Transverse colon (tissue), 4 donors: ENCODE results near the gene FER. TPM values are rescaled to one million over a fixed set of nuclear protein-coding genes. Genes with fewer than 3 reads are reported as not detected.

Experiments
- DNase-seq: peaks from one replicate; pipeline ENCODE4 v3.0.0-alpha.2; 2019
- H3K27ac ChIP-seq, 4 donors: fragments of 200-600 bp; sonication (generic); 2 replicates each; pipeline ENCODE4 v1.5.1; 2016 to 2018; ENCODE audit warnings: inconsistent platforms in 4 of 4
- H3K27me3 ChIP-seq: fragments of 200-600 bp; sonication (generic); 2 replicates; pipeline ENCODE4 v1.5.1; 2017; ENCODE audit warnings: inconsistent platforms
- H3K36me3 ChIP-seq, 4 donors: fragments of 200-600 bp; sonication (generic); 2 replicates each; pipeline ENCODE4 v1.5.1; 2017 to 2019; ENCODE audit warnings: inconsistent platforms in 4 of 4
- H3K4me1 ChIP-seq, 4 donors: fragments of 200-600 bp; sonication (generic); 2 replicates each; pipeline ENCODE4 v1.5.1; 2017 to 2020; ENCODE audit warnings: inconsistent platforms in 4 of 4
- H3K4me3 ChIP-seq, 4 donors: fragments of 200-600 bp; sonication (generic); 1 replicate in 1 of 4; 2 replicates in 3 of 4; pipeline versions ENCODE4 v1.5.1 to v1.6.1; 2017 to 2019; ENCODE audit warnings: inconsistent platforms in 4 of 4
- H3K9me3 ChIP-seq, 2 donors: fragments of 200-600 bp; sonication (generic); 2 replicates each; pipeline ENCODE4 v1.5.1; 2017 to 2019; ENCODE audit warnings: inconsistent platforms in 2 of 2
- CTCF ChIP-seq, 5 experiments: fragments of 200-600 bp in 3 of 5; fragments of 450-650 bp in 2 of 5; sonication (generic) in 3 of 5; IDR thresholded peaks; 1 replicate in 2 of 5; 2 replicates in 3 of 5; pipeline ENCODE4 v1.5.1; 2016 to 2017; ENCODE audit warnings: antibody characterized with exemption in 5 of 5, inconsistent platforms in 3 of 5, mild to moderate bottlenecking in 2 of 5, moderate library complexity in 1 of 5
- EP300 ChIP-seq: sonication (generic); formaldehyde crosslinking; IDR thresholded peaks from one replicate; pipeline ENCODE4 v1.6.1; 2017; ENCODE audit warnings: antibody characterized with exemption, low read depth
- POLR2A ChIP-seq: fragments of 450-650 bp; IDR thresholded peaks from one replicate; pipeline ENCODE4 v1.6.1; 2016; ENCODE audit warnings: antibody characterized with exemption, mild to moderate bottlenecking, moderate library complexity
- POLR2AphosphoS5 ChIP-seq, 3 donors: sonication (generic); formaldehyde crosslinking; IDR thresholded peaks; one replicate each; pipeline ENCODE4 v1.6.1; 2016; ENCODE audit warnings: antibody characterized with exemption in 3 of 3
- WGBS, 2 donors: methylation state at CpG; one replicate each; pipeline ENCODE4 v1.1.5; 2018; ENCODE audit warnings: low coverage in 1 of 2; 5-methylcytosine and 5-hydroxymethylcytosine counted together
- in situ Hi-C, 4 donors: fragments of 200-750 bp; cut with MboI; loops; one replicate each; pipeline versions ENCODE4 v1.15.0 to v1.15.1; 2017; ENCODE audit warnings: low sequenced_read_pairs in 3 of 4, low pct_ligation_motif_present in 1 of 4, low pct_unique_long_range_greater_than_20kb in 1 of 4
- intact Hi-C: fragments of 100-400 bp; cut with DNase I; formaldehyde crosslinking; loops from one replicate; pipeline ENCODE4 v1.15.1; 2023; ENCODE audit warnings: low total_unique reads
- total RNA-seq, 4 donors: library from RNA; depleted of rRNA; stranded (reverse); fragments of >200 nt; gene quantifications; one replicate each; pipeline ENCODE4 v1.1.0, GENCODE V29; 2016

Gene FER
- total RNA-seq, 4 donors from 2014 or later = 7.5 to 25.5 (median 13.1) TPM

- TF ChIP-seq POLR2A (no peak), CTCF (IDR thresholded peaks at IDR 0.05) (no peak), POLR2AphosphoS5 (IDR thresholded peaks at IDR 0.05) (no peak), EP300 (no peak)
- no peak for DNase-seq
- in situ Hi-C loops = no loop called here
- intact Hi-C loops = no loop called here
- 91 to 94% methylated on average over 7 to 9 of the region's 9 CpGs for WGBS, 2 donors
- Histone ChIP-seq H3K4me3 (no peak overlapping the region), H3K4me1 (no peaks in the 10 kb centered on the region), H3K36me3 (no peaks in the 10 kb centered on the region), H3K27me3 (no peaks in the 10 kb centered on the region), H3K27ac (no peak overlapping the region), H3K9me3 (no peaks in the 10 kb centered on the region)
Observed at GRCh38 chr5:109223531-109223930, 475.8 kb downstream of the FER start.

GRCh38 chr5:109224276-109224882 lies 476.7 kb downstream of the FER start:
- WGBS, 2 donors = 82 to 100% methylated on average over 1 to 4 of the region's 4 CpGs

GRCh38 chr5:109225716-109226625 lies 478.3 kb downstream of the FER start:
- no peak overlapping the region for H3K4me3 ChIP-seq
- no peaks in the 10 kb centered on the region for H3K4me1 ChIP-seq
- in situ Hi-C loops = no loop called here
- H3K27me3 ChIP-seq = no peaks in the 10 kb centered on the region
- no peak for DNase-seq
- TF ChIP-seq CTCF (IDR thresholded peaks at IDR 0.05) = no peak
- no peak for TF ChIP-seq EP300
- no peak for TF ChIP-seq POLR2AphosphoS5 (IDR thresholded peaks at IDR 0.05)
- no peak for TF ChIP-seq POLR2A
- intact Hi-C loops = no loop called here
- H3K27ac ChIP-seq = no peak overlapping the region
- H3K9me3 ChIP-seq = no peaks in the 10 kb centered on the region
- WGBS, 2 donors = 72 to 84% methylated on average over 11 of the region's 11 CpGs
- H3K36me3 ChIP-seq = no peaks in the 10 kb centered on the region

More at GRCh38 chr5:109224276-109224882, 476.7 kb downstream of the FER start:
- no peak for TF ChIP-seq CTCF (IDR thresholded peaks at IDR 0.05)
- TF ChIP-seq EP300 = no peak
- TF ChIP-seq POLR2A = no peak
- no peak for TF ChIP-seq POLR2AphosphoS5 (IDR thresholded peaks at IDR 0.05)
- DNase-seq = no peak
- Histone ChIP-seq H3K4me3 (no peak overlapping the region), H3K27me3 (no peaks in the 10 kb centered on the region), H3K9me3 (no peaks in the 10 kb centered on the region), H3K4me1 (no peaks in the 10 kb centered on the region), H3K27ac (no peak overlapping the region), H3K36me3 (no peaks in the 10 kb centered on the region)
- intact Hi-C loops = no loop called here
- in situ Hi-C loops = no loop called here

GRCh38 chr5:109230369-109230768 lies 482.7 kb downstream of the FER start:
- 50 to 88% methylated on average over 1 to 2 of the region's 2 CpGs for WGBS, 2 donors
- in situ Hi-C loops = no loop called here
- Histone ChIP-seq H3K36me3 (no peaks in the 10 kb centered on the region), H3K27ac (no peak overlapping the region), H3K9me3 (no peaks in the 10 kb centered on the region), H3K27me3 (no peaks in the 10 kb centered on the region), H3K4me1 (no peaks in the 10 kb centered on the region), H3K4me3 (no peak overlapping the region)
- no peak for TF ChIP-seq POLR2A
- no peak for TF ChIP-seq CTCF (IDR thresholded peaks at IDR 0.05)
- no peak for TF ChIP-seq EP300
- TF ChIP-seq POLR2AphosphoS5 (IDR thresholded peaks at IDR 0.05) = no peak
- intact Hi-C loops = no loop called here
- DNase-seq = no peak
